ENCODE measurements around the gene DENND1A. TPM values are rescaled to one million over a fixed set of nuclear protein-coding genes. Genes with fewer than 3 reads are reported as not detected.

The DENND1A gene
- total RNA-seq, 4 donors from 2014 or later, result 19.2 to 26.9 (median 24.0) TPM

GRCh38 chr9:123864251-123864650, 65.7 kb downstream of the DENND1A start:
- no peak overlapping the region for H3K4me3 ChIP-seq
- H3K27me3 ChIP-seq, result no peaks in the 10 kb centered on the region
- intact Hi-C loops (cut with DNase I), result no loop called here
- H3K4me1 ChIP-seq, result peaks cover 0 to 38% (median 31%) of the 10 kb centered on the region in 4 donors
- no peak for DNase-seq (ENCODE audit: extremely low spot score)
- no peaks in the 10 kb centered on the region for H3K36me3 ChIP-seq
- H3K9me3 ChIP-seq, result no peaks in the 10 kb centered on the region
- no peak for TF ChIP-seq EP300 (IDR thresholded peaks at IDR 0.05)
- TF ChIP-seq CTCF (IDR thresholded peaks at IDR 0.05), result no peak
- no peak for TF ChIP-seq POLR2AphosphoS5 (IDR thresholded peaks at IDR 0.05)
- TF ChIP-seq POLR2A (IDR thresholded peaks at IDR 0.05; ENCODE audit: low read depth), result no peak
- no peak overlapping the region for H3K27ac ChIP-seq (replicated peaks in 1 of 4)
- 89% methylated on average over 9 of the region's 9 CpGs for WGBS

- Histone ChIP-seq H3K4me1 (peaks cover 0 to 34% (median 26%) of the 10 kb centered on the region in 4 donors), H3K27ac (replicated peaks in 1 of 4) (no peak overlapping the region), H3K4me3 (no peak overlapping the region), H3K27me3 (no peaks in the 10 kb centered on the region), H3K9me3 (no peaks in the 10 kb centered on the region), H3K36me3 (no peaks in the 10 kb centered on the region)
- no peak for DNase-seq (ENCODE audit: extremely low spot score)
- 72% methylated on average over 5 of the region's 5 CpGs for WGBS
- TF ChIP-seq EP300 (IDR thresholded peaks at IDR 0.05) (no peak), POLR2A (IDR thresholded peaks at IDR 0.05; ENCODE audit: low read depth) (no peak), CTCF (IDR thresholded peaks at IDR 0.05) (no peak), POLR2AphosphoS5 (IDR thresholded peaks at IDR 0.05) (no peak)
- intact Hi-C loops (cut with DNase I), result no loop called here
Observed at GRCh38 chr9:123863164-123863855, 66.6 kb downstream of the DENND1A start.

GRCh38 chr9:123861756-123862120, 68.2 kb downstream of the DENND1A start:
- intact Hi-C loops (cut with DNase I), result no loop called here
- Histone ChIP-seq H3K4me3 (no peak overlapping the region), H3K9me3 (no peaks in the 10 kb centered on the region), H3K36me3 (no peaks in the 10 kb centered on the region), H3K4me1 (peaks cover 0 to 29% (median 20%) of the 10 kb centered on the region in 4 donors), H3K27me3 (no peaks in the 10 kb centered on the region), H3K27ac (replicated peaks in 1 of 4) (no peak overlapping the region)
- TF ChIP-seq POLR2AphosphoS5 (IDR thresholded peaks at IDR 0.05) (no peak), CTCF (IDR thresholded peaks at IDR 0.05) (no peak), EP300 (IDR thresholded peaks at IDR 0.05) (no peak), POLR2A (IDR thresholded peaks at IDR 0.05; ENCODE audit: low read depth) (no peak)
- DNase-seq (ENCODE audit: extremely low spot score), result no peak
- WGBS, result 90% methylated on average over 2 of the region's 2 CpGs

- Histone ChIP-seq H3K27ac (replicated peaks in 1 of 4) (no peak overlapping the region), H3K4me1 (peaks cover 0 to 29% (median 20%) of the 10 kb centered on the region in 4 donors), H3K9me3 (no peaks in the 10 kb centered on the region), H3K27me3 (no peaks in the 10 kb centered on the region), H3K4me3 (no peak overlapping the region), H3K36me3 (no peaks in the 10 kb centered on the region)
- WGBS, result 74% methylated on average over 2 of the region's 2 CpGs
- intact Hi-C loops (cut with DNase I), result no loop called here
- DNase-seq (ENCODE audit: extremely low spot score), result no peak
- TF ChIP-seq POLR2AphosphoS5 (IDR thresholded peaks at IDR 0.05), result no peak
- no peak for TF ChIP-seq POLR2A (IDR thresholded peaks at IDR 0.05; ENCODE audit: low read depth)
- no peak for TF ChIP-seq EP300 (IDR thresholded peaks at IDR 0.05)
- TF ChIP-seq CTCF (IDR thresholded peaks at IDR 0.05), result no peak
Observed at GRCh38 chr9:123861086-123861755, 68.7 kb downstream of the DENND1A start.
